NCI-H460 (cell line): ENCODE results near the gene IFIT2. TPM values are rescaled to one million over a fixed set of nuclear protein-coding genes. Genes with fewer than 3 reads are reported as not detected.

Experiments
- total RNA-seq: library from RNA; depleted of rRNA; stranded (reverse); fragments of >200 nt; shearing (Covaris generic); gene quantifications from 2 replicates; pipeline ENCODE4 v1.2.3, GENCODE V29; 2014; rRNA removed

Gene IFIT2
- total RNA-seq, 1 experiment from 2014 or later = 1.2 TPM

Other genes starting within 250 kb of the IFIT2 start
- gene CH25H, start 94.7 kb upstream of the IFIT2 start, total RNA-seq = not detected in 2 replicates
- gene LIPA, start 50.3 kb upstream of the IFIT2 start, total RNA-seq = 67.7 and 70.7 TPM in 2 replicates
- 2.5 and 3.1 TPM in 2 replicates for gene IFIT3, start 26.0 kb downstream of the IFIT2 start, total RNA-seq
- not detected in 2 replicates for gene IFIT1B, start 76.0 kb downstream of the IFIT2 start, total RNA-seq
- 1.4 and 1.7 TPM in 2 replicates for gene IFIT1, start 90.6 kb downstream of the IFIT2 start, total RNA-seq
- gene IFIT5, start 112.5 kb downstream of the IFIT2 start, total RNA-seq = 19.5 and 20.1 TPM in 2 replicates
- 0.10 and 0.14 TPM in 2 replicates for gene SLC16A12, start 233.5 kb downstream of the IFIT2 start, total RNA-seq